Endothelial cell of umbilical vein (primary cell): ENCODE measurements around the gene MMP19. TPM values are rescaled to one million over a fixed set of nuclear protein-coding genes. Genes with fewer than 3 reads are reported as not detected.

Experiments
- BruUV-seq: library from RNA; stranded (reverse); fragments of 400-500 nt; replicated peaks from 2 replicates; lab custom pipeline; 2021; lab: Mats Ljungman, UMichigan
- CTCF ChIA-PET: fragments of 300-600, 350-600 bp; sonication (Branson Sonifier 250); formaldehyde crosslinking; loops from one replicate; lab custom pipeline; 2021; ENCODE audit warnings: antibody characterized with exemption, inconsistent platforms; lab: Charles Lee
- POLR2A ChIA-PET: fragments of 300-600, 350-600 bp; sonication (Branson Sonifier 250); formaldehyde crosslinking; loops from one replicate; lab custom pipeline; 2021; ENCODE audit warnings: antibody characterized with exemption, inconsistent platforms; lab: Charles Lee
- DNase-seq: peaks from one replicate; pipeline ENCODE4 v3.0.0-alpha.2; 2011; ENCODE audit warnings: low read depth, low spot score
- FAIRE-seq: peaks from 2 replicates; lab custom pipeline; 2011; peaks lifted over from hg19 to GRCh38; lab: Jason Lieb, UNC
- H2AFZ ChIP-seq: 2 replicates; pipeline ENCODE4 v1.6.0; 2012; ENCODE audit warnings: low read depth, low read length, control low read depth, inconsistent platforms
- H3K27ac ChIP-seq: 2 replicates; pipeline ENCODE4 v1.5.1; 2011; ENCODE audit warnings: low read depth, mild to moderate bottlenecking, control low read depth, low read length, moderate library complexity; ENCODE audit not compliant: insufficient read depth
- H3K27me3 ChIP-seq, 2 experiments: 2 replicates each; pipeline versions ENCODE4 v1.6.0 to v1.6.1; 2011; ENCODE audit warnings: low read length in 2 of 2, mixed read lengths in 1 of 2; ENCODE audit not compliant: control insufficient read depth in 2 of 2, insufficient read depth in 2 of 2
- H3K36me3 ChIP-seq, 2 experiments: 2 replicates in 1 of 2; 3 replicates in 1 of 2; pipeline ENCODE4 v1.5.1; 2011; ENCODE audit warnings: low read length in 2 of 2, mild to moderate bottlenecking in 1 of 2, moderate library complexity in 1 of 2; ENCODE audit not compliant: control insufficient read depth in 2 of 2, insufficient read depth in 2 of 2; ENCODE audit errors: extremely low read depth in 1 of 2
- H3K4me1 ChIP-seq: 3 replicates; pipeline ENCODE4 v1.5.1; 2011; ENCODE audit warnings: mild to moderate bottlenecking, low read length; ENCODE audit not compliant: control insufficient read depth, insufficient read depth; ENCODE audit errors: extremely low read depth
- H3K4me2 ChIP-seq: 2 replicates; pipeline ENCODE4 v1.6.1; 2011; ENCODE audit warnings: low read length, control low read depth, mixed read lengths; ENCODE audit not compliant: insufficient read depth
- H3K4me3 ChIP-seq, 3 experiments: fragments of 200-600 bp in 1 of 3; sonication (generic), shearing (Covaris generic) in 1 of 3; replicated peaks in 1 of 3; 2 replicates each; pipeline ENCODE4 v1.5.1; 2011 to 2016; ENCODE audit warnings: control low read depth in 3 of 3, low read length in 3 of 3, mild to moderate bottlenecking in 2 of 3, inconsistent platforms in 1 of 3, low read depth in 1 of 3, moderate library complexity in 1 of 3; ENCODE audit not compliant: insufficient read depth in 1 of 3
- H3K79me2 ChIP-seq: 2 replicates; pipeline ENCODE4 v1.6.0; 2012; ENCODE audit warnings: low read length, inconsistent platforms; ENCODE audit not compliant: control insufficient read depth, insufficient read depth
- H3K9ac ChIP-seq: replicated peaks from 2 replicates; pipeline ENCODE3; 2011; ENCODE audit warnings: low read length, control low read depth; ENCODE audit not compliant: insufficient read depth; ENCODE audit errors: extremely low read depth
- H3K9me1 ChIP-seq: replicated peaks from 3 replicates; pipeline ENCODE4 v1.6.0; 2011; ENCODE audit warnings: mild to moderate bottlenecking, low read length; ENCODE audit not compliant: control insufficient read depth, insufficient read depth; ENCODE audit errors: extremely low read depth
- H3K9me3 ChIP-seq: replicated peaks from 2 replicates; pipeline ENCODE4 v1.5.1; 2012; ENCODE audit warnings: low read length, inconsistent platforms; ENCODE audit not compliant: control insufficient read depth, insufficient read depth
- H4K20me1 ChIP-seq: replicated peaks from 2 replicates; pipeline ENCODE3; 2011; ENCODE audit warnings: mild to moderate bottlenecking, low read length; ENCODE audit not compliant: control insufficient read depth, insufficient read depth; ENCODE audit errors: extremely low read depth
- EZH2 ChIP-seq: IDR thresholded peaks from 2 replicates; pipeline ENCODE4 v1.6.1; 2012; ENCODE audit warnings: borderline replicate concordance, low read depth, mild to moderate bottlenecking, moderate library complexity, low read length, inconsistent platforms; ENCODE audit not compliant: severe bottlenecking
- FOS ChIP-seq: IDR thresholded peaks from 2 replicates; pipeline ENCODE4 v1.6.1; 2011; ENCODE audit warnings: mild to moderate bottlenecking, low read length, moderate library complexity, borderline replicate concordance; ENCODE audit not compliant: insufficient read depth
- GATA2 ChIP-seq: IDR thresholded peaks from 2 replicates; pipeline ENCODE4 v1.7.0; 2011; ENCODE audit warnings: low read depth, mild to moderate bottlenecking, moderate library complexity, mixed read lengths, low read length; ENCODE audit not compliant: insufficient read length, insufficient read depth
- JUN ChIP-seq: IDR thresholded peaks from 2 replicates; pipeline ENCODE4 v1.6.1; 2011; ENCODE audit warnings: borderline replicate concordance, low read depth; ENCODE audit not compliant: insufficient read length, insufficient read depth
- MYC ChIP-seq: IDR thresholded peaks from one replicate; pipeline ENCODE4 v1.6.1; 2011; ENCODE audit warnings: mild to moderate bottlenecking, low read depth, low read length
- POLR2A ChIP-seq: IDR thresholded peaks from 2 replicates; pipeline ENCODE4 v1.6.1; 2012; ENCODE audit warnings: low read depth, mild to moderate bottlenecking, control low read depth, low read length
- POLR2AphosphoS5 ChIP-seq: IDR thresholded peaks from 2 replicates; pipeline ENCODE4 v1.6.1; 2012; ENCODE audit warnings: low read depth, mild to moderate bottlenecking, control low read depth, low read length, moderate library complexity; ENCODE audit not compliant: insufficient read depth
- dilution Hi-C: fragments of 300-500 bp; cut with MboI; formaldehyde crosslinking; loops from one replicate; pipeline ENCODE4 v1.15.0; 2019; ENCODE audit warnings: low sequenced_read_pairs; ENCODE audit not compliant: extremely low pct_ligation_motif_present
- intact Hi-C: fragments of 100-400 bp; cut with micrococcal nuclease; formaldehyde crosslinking; loops from one replicate; pipeline ENCODE4 v1.10.0; 2022
- polyA plus RNA-seq, 4 experiments: library from polyadenylated mRNA; depleted of rRNA in 3 of 4; stranded (reverse) in 3 of 4; unstranded in 1 of 4; fragments of >200 nt; gene quantifications; 2 replicates each; pipeline versions ENCODE4 v1.2.1 to v1.2.3, GENCODE V29; 2011 to 2012; ENCODE audit warnings: missing spikeins in 1 of 4
- total RNA-seq: library from RNA; stranded (reverse); gene quantifications from 2 replicates; pipeline ENCODE4 v1.2.3, GENCODE V29; 2021
- TF ChIP-seq, protein P1 (sequence below): IDR thresholded peaks from 2 replicates; pipeline ENCODE4 v1.6.1; 2011; ENCODE audit not compliant: insufficient read depth, insufficient read length
- TF ChIP-seq, protein P2 (sequence below), 2 donors: IDR thresholded peaks; 1 replicate in 1 of 2; 2 replicates in 1 of 2; pipeline ENCODE4 v1.5.1; 2011; ENCODE audit warnings: low read length in 2 of 2, mild to moderate bottlenecking in 2 of 2, moderate library complexity in 2 of 2, control low read depth in 1 of 2, inconsistent platforms in 1 of 2, low read depth in 1 of 2; ENCODE audit not compliant: insufficient read depth in 1 of 2; ENCODE audit errors: extremely low read depth in 1 of 2

MMP19 gene
- total and polyA plus RNA-seq, 2 donors (not counting 3 experiments of a cell fraction or from before 2014, with no cell fraction given) = 0.31 to 1.6 TPM

DNA sequence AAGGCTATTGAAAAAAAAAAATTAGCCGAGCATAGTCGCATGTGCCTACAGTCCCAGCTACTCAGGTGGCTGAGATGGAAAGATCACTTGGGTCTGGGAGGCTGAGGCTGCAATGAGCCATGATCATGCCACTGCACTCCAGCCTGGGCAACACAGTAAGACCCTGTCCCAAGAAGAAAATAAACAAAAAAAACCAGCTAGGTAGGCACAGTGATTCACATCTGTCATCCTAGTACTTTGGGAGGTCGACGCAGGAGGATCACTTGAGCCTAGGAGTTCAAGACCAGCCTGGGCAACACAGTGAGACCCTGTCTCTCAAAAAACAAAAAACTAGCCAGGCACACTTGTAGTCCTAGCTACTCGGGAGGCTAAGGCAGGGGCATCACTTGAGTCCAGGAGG lies 33.5 kb downstream of the MMP19 start:
- TF ChIP-seq, protein P1, sequence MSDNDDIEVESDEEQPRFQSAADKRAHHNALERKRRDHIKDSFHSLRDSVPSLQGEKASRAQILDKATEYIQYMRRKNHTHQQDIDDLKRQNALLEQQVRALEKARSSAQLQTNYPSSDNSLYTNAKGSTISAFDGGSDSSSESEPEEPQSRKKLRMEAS = no peak
- TF ChIP-seq FOS = no peak
- no peak for TF ChIP-seq POLR2AphosphoS5
- no peak for TF ChIP-seq JUN
- no peak for TF ChIP-seq MYC
- TF ChIP-seq, protein P2, sequence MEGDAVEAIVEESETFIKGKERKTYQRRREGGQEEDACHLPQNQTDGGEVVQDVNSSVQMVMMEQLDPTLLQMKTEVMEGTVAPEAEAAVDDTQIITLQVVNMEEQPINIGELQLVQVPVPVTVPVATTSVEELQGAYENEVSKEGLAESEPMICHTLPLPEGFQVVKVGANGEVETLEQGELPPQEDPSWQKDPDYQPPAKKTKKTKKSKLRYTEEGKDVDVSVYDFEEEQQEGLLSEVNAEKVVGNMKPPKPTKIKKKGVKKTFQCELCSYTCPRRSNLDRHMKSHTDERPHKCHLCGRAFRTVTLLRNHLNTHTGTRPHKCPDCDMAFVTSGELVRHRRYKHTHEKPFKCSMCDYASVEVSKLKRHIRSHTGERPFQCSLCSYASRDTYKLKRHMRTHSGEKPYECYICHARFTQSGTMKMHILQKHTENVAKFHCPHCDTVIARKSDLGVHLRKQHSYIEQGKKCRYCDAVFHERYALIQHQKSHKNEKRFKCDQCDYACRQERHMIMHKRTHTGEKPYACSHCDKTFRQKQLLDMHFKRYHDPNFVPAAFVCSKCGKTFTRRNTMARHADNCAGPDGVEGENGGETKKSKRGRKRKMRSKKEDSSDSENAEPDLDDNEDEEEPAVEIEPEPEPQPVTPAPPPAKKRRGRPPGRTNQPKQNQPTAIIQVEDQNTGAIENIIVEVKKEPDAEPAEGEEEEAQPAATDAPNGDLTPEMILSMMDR (IDR thresholded peaks at IDR 0.05; ENCODE audit: extremely low read depth in 1 of 2, insufficient read depth in 1 of 2, low read depth in 1 of 2, low read length in 2 of 2) = no peak
- no peak for TF ChIP-seq GATA2
- TF ChIP-seq POLR2A = no peak
- TF ChIP-seq EZH2 = no peak
- dilution Hi-C loops (no loop called here), intact Hi-C loops (no loop called here)
- H3K27me3 ChIP-seq = no peaks in the 10 kb centered on the region
- no peaks in the 10 kb centered on the region for H3K9me1 ChIP-seq
- no peak overlapping the region for H3K27ac ChIP-seq
- H3K4me1 ChIP-seq = no peaks in the 10 kb centered on the region
- H3K4me3 ChIP-seq = no peak overlapping the region
- DNase-seq = no peak
- FAIRE-seq = no peak
- no peak overlapping the region for H3K9ac ChIP-seq
- H4K20me1 ChIP-seq = peaks cover 11% of the 10 kb centered on the region
- H3K4me2 ChIP-seq = no peak overlapping the region
- H2AFZ ChIP-seq = no peak overlapping the region
- ChIA-PET CTCF (interaction anchor here (1.2 kb wide), 1 partner anchor 131 kb away, joined by 5 read pairs; no protein-coding TSS in a partner anchor), POLR2A (no interaction called here)
- BruUV-seq = no TSS peak
- H3K36me3 ChIP-seq = peaks cover 5 to 9% of the 10 kb centered on the region in 2 experiments
- H3K79me2 ChIP-seq = peaks cover 91% of the 10 kb centered on the region
- H3K9me3 ChIP-seq = no peaks in the 10 kb centered on the region
